ENCODE data around the gene SLC28A3.

Gene SLC28A3

GRCh38 chr9:84349671-84350070, 9.1 kb upstream of the SLC28A3 start:
- in situ Hi-C loops (cut with HindIII; ENCODE audit: low pct_ligation_motif_present, low pct_unique_long_range_greater_than_20kb, low sequenced_read_pairs): no loop called here
- DNase-seq: no peak

GRCh38 chr9:84343111-84343521, 2.6 kb upstream of the SLC28A3 start:
- in situ Hi-C loops (cut with HindIII; ENCODE audit: low pct_ligation_motif_present, low pct_unique_long_range_greater_than_20kb, low sequenced_read_pairs): no loop called here
- no peak for DNase-seq

- no peak for DNase-seq
- in situ Hi-C loops (cut with HindIII; ENCODE audit: low pct_ligation_motif_present, low pct_unique_long_range_greater_than_20kb, low sequenced_read_pairs): no loop called here
These were observed 596 bp downstream of the SLC28A3 start for GRCh38 chr9:84339962-84340361.

- in situ Hi-C loops (cut with HindIII; ENCODE audit: low pct_ligation_motif_present, low pct_unique_long_range_greater_than_20kb, low sequenced_read_pairs): no loop called here
These were observed 1.1 kb downstream of the SLC28A3 start for GRCh38 chr9:84339503-84339902.

GRCh38 chr9:84338792-84339191, 1.8 kb downstream of the SLC28A3 start:
- in situ Hi-C loops (cut with HindIII; ENCODE audit: low pct_ligation_motif_present, low pct_unique_long_range_greater_than_20kb, low sequenced_read_pairs): no loop called here
- no peak for DNase-seq

More at GRCh38 chr9:84339503-84339902, 1.1 kb downstream of the SLC28A3 start:
- no peak for DNase-seq

GRCh38 chr9:84337252-84337651, 3.3 kb downstream of the SLC28A3 start:
- in situ Hi-C loops (cut with HindIII; ENCODE audit: low pct_ligation_motif_present, low pct_unique_long_range_greater_than_20kb, low sequenced_read_pairs): no loop called here
- no peak for DNase-seq

GRCh38 chr9:84331119-84331809, 9.3 kb downstream of the SLC28A3 start:
- no peak for DNase-seq
- in situ Hi-C loops (cut with HindIII; ENCODE audit: low pct_ligation_motif_present, low pct_unique_long_range_greater_than_20kb, low sequenced_read_pairs): no loop called here

- no peak for DNase-seq
- in situ Hi-C loops (cut with HindIII; ENCODE audit: low pct_ligation_motif_present, low pct_unique_long_range_greater_than_20kb, low sequenced_read_pairs): no loop called here
These were observed 10.3 kb downstream of the SLC28A3 start for GRCh38 chr9:84330246-84330645.

- DNase-seq: no peak
- in situ Hi-C loops (cut with HindIII; ENCODE audit: low pct_ligation_motif_present, low pct_unique_long_range_greater_than_20kb, low sequenced_read_pairs): no loop called here
These were observed 13.4 kb downstream of the SLC28A3 start for GRCh38 chr9:84327184-84327583.

- in situ Hi-C loops (cut with HindIII; ENCODE audit: low pct_ligation_motif_present, low pct_unique_long_range_greater_than_20kb, low sequenced_read_pairs): no loop called here
These were observed 15.1 kb downstream of the SLC28A3 start for GRCh38 chr9:84325347-84325973.

GRCh38 chr9:84324811-84325210, 15.7 kb downstream of the SLC28A3 start:
- no peak for DNase-seq
- in situ Hi-C loops (cut with HindIII; ENCODE audit: low pct_ligation_motif_present, low pct_unique_long_range_greater_than_20kb, low sequenced_read_pairs): no loop called here

More at GRCh38 chr9:84325347-84325973, 15.1 kb downstream of the SLC28A3 start:
- peak; percentile 31 for DNase-seq

- in situ Hi-C loops (cut with HindIII; ENCODE audit: low pct_ligation_motif_present, low pct_unique_long_range_greater_than_20kb, low sequenced_read_pairs): no loop called here
These were observed 16.7 kb downstream of the SLC28A3 start for GRCh38 chr9:84323858-84324257.

GRCh38 chr9:84322828-84323227, 17.7 kb downstream of the SLC28A3 start:
- in situ Hi-C loops (cut with HindIII; ENCODE audit: low pct_ligation_motif_present, low pct_unique_long_range_greater_than_20kb, low sequenced_read_pairs): no loop called here
- no peak for DNase-seq

More at GRCh38 chr9:84323858-84324257, 16.7 kb downstream of the SLC28A3 start:
- DNase-seq: no peak

- no peak for DNase-seq
- in situ Hi-C loops (cut with HindIII; ENCODE audit: low pct_ligation_motif_present, low pct_unique_long_range_greater_than_20kb, low sequenced_read_pairs): no loop called here
These were observed 20.3 kb downstream of the SLC28A3 start for GRCh38 chr9:84320231-84320630.

- in situ Hi-C loops (cut with HindIII; ENCODE audit: low pct_ligation_motif_present, low pct_unique_long_range_greater_than_20kb, low sequenced_read_pairs): no loop called here
- DNase-seq: no peak
These were observed 20.9 kb downstream of the SLC28A3 start for GRCh38 chr9:84319632-84320031.

GRCh38 chr9:84318981-84319380, 21.6 kb downstream of the SLC28A3 start:
- in situ Hi-C loops (cut with HindIII; ENCODE audit: low pct_ligation_motif_present, low pct_unique_long_range_greater_than_20kb, low sequenced_read_pairs): no loop called here

GRCh38 chr9:84317563-84317962, 23.0 kb downstream of the SLC28A3 start:
- in situ Hi-C loops (cut with HindIII; ENCODE audit: low pct_ligation_motif_present, low pct_unique_long_range_greater_than_20kb, low sequenced_read_pairs): no loop called here
- no peak for DNase-seq

More at GRCh38 chr9:84318981-84319380, 21.6 kb downstream of the SLC28A3 start:
- DNase-seq: no peak

GRCh38 chr9:84315278-84315877, 25.2 kb downstream of the SLC28A3 start:
- in situ Hi-C loops (cut with HindIII; ENCODE audit: low pct_ligation_motif_present, low pct_unique_long_range_greater_than_20kb, low sequenced_read_pairs): no loop called here
- peak; percentile 59 for DNase-seq

GRCh38 chr9:84314306-84314705, 26.3 kb downstream of the SLC28A3 start:
- no peak for DNase-seq
- in situ Hi-C loops (cut with HindIII; ENCODE audit: low pct_ligation_motif_present, low pct_unique_long_range_greater_than_20kb, low sequenced_read_pairs): no loop called here

GRCh38 chr9:84310883-84311282, 29.7 kb downstream of the SLC28A3 start:
- in situ Hi-C loops (cut with HindIII; ENCODE audit: low pct_ligation_motif_present, low pct_unique_long_range_greater_than_20kb, low sequenced_read_pairs): no loop called here
- no peak for DNase-seq
